Measurements from ENCODE around the gene RPRML. TPM values are rescaled to one million over a fixed set of nuclear protein-coding genes. Genes with fewer than 3 reads are reported as not detected.

RPRML gene
- total RNA-seq, 1 donor, result not detected

DNA sequence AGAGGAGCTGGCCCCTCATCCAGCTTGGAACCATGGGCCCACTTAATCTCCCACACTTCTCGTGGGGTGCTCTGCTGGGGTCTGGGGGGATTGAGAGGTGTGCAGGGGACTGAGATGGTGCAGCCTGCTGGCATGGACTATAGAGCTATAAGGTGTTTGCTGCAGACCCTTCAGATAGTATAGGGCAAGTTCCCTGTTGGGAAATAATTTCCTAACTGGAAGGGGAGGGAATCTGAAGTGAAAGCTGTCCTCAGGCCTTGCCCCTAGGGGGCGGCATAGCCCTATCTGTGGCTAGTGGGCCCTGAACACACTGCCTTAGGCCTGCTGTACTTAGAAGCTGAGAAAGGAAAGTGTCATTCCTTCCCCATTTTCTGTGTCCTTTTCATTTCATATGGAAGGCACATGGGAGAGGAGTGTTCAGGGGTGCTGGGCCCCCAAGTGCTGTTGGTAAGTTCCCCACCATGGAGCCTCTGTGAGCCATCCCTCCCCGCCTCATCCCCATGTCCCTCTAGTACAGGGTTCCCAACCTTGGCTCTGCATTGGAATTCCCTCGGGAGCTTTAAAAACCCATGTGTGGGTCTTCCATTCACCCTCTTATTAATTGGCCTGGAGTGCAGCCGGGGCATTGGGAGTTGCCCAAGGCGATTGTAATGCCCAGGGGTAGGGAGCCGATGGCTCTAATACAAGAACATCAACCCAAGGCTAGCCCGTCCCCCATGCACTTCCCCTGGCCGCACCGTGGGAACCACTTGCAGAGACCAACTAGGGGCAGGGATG lies 36.4 kb downstream of the RPRML start:
- Histone ChIP-seq H2AFZ (ENCODE audit: low read length) (no peak overlapping the region), H3K27me3 (ENCODE audit: insufficient read depth, low read length) (peaks cover 17% of the 10 kb centered on the region), H3K4me3 (ENCODE audit: insufficient read depth, low read length) (no peak overlapping the region), H3K4me2 (ENCODE audit: insufficient read depth, low read length) (peak overlapping the region; percentile 5), H3K4me1 (ENCODE audit: insufficient read depth, low read length) (peaks cover 18% of the 10 kb centered on the region), H3K9me3 (ENCODE audit: low read depth, low read length) (no peaks in the 10 kb centered on the region), H3K79me2 (ENCODE audit: insufficient read depth, low read length) (no peaks in the 10 kb centered on the region), H4K20me1 (ENCODE audit: insufficient read depth, low read length) (peaks cover 38% of the 10 kb centered on the region), H3K36me3 (ENCODE audit: insufficient read depth, low read length) (peaks cover 34% of the 10 kb centered on the region), H3K27ac (ENCODE audit: low read depth, low read length) (no peak overlapping the region)
- TF ChIP-seq, protein P1, sequence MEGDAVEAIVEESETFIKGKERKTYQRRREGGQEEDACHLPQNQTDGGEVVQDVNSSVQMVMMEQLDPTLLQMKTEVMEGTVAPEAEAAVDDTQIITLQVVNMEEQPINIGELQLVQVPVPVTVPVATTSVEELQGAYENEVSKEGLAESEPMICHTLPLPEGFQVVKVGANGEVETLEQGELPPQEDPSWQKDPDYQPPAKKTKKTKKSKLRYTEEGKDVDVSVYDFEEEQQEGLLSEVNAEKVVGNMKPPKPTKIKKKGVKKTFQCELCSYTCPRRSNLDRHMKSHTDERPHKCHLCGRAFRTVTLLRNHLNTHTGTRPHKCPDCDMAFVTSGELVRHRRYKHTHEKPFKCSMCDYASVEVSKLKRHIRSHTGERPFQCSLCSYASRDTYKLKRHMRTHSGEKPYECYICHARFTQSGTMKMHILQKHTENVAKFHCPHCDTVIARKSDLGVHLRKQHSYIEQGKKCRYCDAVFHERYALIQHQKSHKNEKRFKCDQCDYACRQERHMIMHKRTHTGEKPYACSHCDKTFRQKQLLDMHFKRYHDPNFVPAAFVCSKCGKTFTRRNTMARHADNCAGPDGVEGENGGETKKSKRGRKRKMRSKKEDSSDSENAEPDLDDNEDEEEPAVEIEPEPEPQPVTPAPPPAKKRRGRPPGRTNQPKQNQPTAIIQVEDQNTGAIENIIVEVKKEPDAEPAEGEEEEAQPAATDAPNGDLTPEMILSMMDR (IDR thresholded peaks at IDR 0.05; ENCODE audit: extremely low read depth, low read depth, low read length), result peak; percentile 98
- peak; percentile 91 for DNase-seq (ENCODE audit: insufficient read length, low spot score, missing footprints)

DNA sequence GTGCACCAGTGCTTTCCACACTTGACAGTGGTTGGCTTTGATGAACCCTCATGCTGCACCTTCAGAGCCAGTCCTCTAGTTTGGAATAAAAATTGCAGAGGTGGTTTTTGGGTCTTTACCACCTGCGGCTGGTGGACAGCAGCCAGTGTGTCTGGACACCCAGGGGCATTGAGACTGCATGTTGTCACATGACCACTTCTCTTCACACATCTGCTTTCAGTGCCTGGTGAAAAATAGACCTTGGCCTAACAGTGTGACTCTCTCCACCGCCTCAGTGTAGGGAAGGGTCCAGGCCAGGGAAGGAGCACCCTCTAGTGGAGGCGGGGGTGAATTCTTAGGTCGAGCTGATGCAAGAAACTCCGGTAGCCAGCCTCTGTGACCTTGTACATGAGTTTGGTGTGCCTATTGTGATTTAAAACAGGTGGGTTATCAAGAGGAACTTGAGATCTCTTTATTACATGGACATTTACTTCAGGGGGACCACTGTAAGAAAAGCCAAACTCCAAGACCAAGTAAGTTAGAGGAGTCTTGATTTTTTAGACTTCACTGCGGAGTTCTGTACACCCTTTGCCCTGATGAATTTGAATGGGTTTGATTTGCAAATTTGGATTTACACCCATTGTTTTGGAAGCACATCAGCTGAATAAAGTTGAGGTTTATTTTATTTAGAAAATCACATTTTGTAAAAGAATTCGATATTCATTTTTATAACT lies 38.2 kb downstream of the RPRML start:
- H2AFZ ChIP-seq (ENCODE audit: low read length), result no peak overlapping the region
- no peaks in the 10 kb centered on the region for H3K9me3 ChIP-seq (ENCODE audit: low read depth, low read length)
- H3K27me3 ChIP-seq (ENCODE audit: insufficient read depth, low read length), result peaks cover 7% of the 10 kb centered on the region
- no peak overlapping the region for H3K4me3 ChIP-seq (ENCODE audit: insufficient read depth, low read length)
- no peak overlapping the region for H3K4me2 ChIP-seq (ENCODE audit: insufficient read depth, low read length)
- peaks cover 39% of the 10 kb centered on the region for H4K20me1 ChIP-seq (ENCODE audit: insufficient read depth, low read length)
- H3K27ac ChIP-seq (ENCODE audit: low read depth, low read length), result no peak overlapping the region
- TF ChIP-seq, protein P1 (IDR thresholded peaks at IDR 0.05; ENCODE audit: extremely low read depth, low read depth, low read length), result peak; percentile 89
- H3K4me1 ChIP-seq (ENCODE audit: insufficient read depth, low read length), result peaks cover 18% of the 10 kb centered on the region
- peak; percentile 96 for DNase-seq (ENCODE audit: insufficient read length, low spot score, missing footprints)
- H3K79me2 ChIP-seq (ENCODE audit: insufficient read depth, low read length), result peaks cover 3% of the 10 kb centered on the region
- peaks cover 52% of the 10 kb centered on the region for H3K36me3 ChIP-seq (ENCODE audit: insufficient read depth, low read length)

DNA sequence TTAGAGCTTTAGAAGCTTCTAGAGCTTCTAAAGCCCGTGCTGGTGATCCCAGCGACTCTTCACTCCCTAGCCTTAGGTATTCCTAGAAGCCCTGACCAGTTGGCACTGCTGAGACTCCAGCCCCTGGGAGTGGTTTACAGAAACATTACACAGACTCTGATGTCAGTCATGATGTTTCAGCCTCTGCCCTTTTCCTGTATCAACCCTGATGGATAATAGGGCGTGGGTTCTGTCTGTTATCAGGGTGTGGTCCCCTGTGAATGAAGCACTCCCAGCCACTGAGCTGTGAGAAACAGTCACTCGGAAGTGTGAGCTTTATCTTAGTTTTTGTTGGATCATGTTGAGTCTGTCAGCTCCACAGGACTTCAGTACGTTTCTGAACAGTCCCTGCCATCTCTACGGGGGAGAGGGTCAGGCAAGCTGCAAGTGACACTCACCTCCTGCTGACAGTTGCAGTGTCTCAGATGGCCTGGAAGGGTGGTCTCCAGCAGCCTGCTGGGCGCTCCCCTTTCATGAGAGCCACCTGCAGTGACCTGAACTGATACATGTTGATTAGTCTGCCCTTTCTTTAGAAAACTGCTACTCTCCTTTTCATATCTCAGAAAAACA lies 43.3 kb downstream of the RPRML start:
- Histone ChIP-seq H3K27me3 (ENCODE audit: insufficient read depth, low read length) (no peaks in the 10 kb centered on the region), H3K4me3 (ENCODE audit: insufficient read depth, low read length) (no peak overlapping the region), H3K4me1 (ENCODE audit: insufficient read depth, low read length) (no peaks in the 10 kb centered on the region), H3K9me3 (ENCODE audit: low read depth, low read length) (no peaks in the 10 kb centered on the region), H3K27ac (ENCODE audit: low read depth, low read length) (no peak overlapping the region), H2AFZ (ENCODE audit: low read length) (no peak overlapping the region), H3K36me3 (ENCODE audit: insufficient read depth, low read length) (peaks cover 96% of the 10 kb centered on the region), H3K79me2 (ENCODE audit: insufficient read depth, low read length) (peaks cover 7% of the 10 kb centered on the region), H3K4me2 (ENCODE audit: insufficient read depth, low read length) (no peak overlapping the region), H4K20me1 (ENCODE audit: insufficient read depth, low read length) (peaks cover 19% of the 10 kb centered on the region)
- peak; percentile 79 for DNase-seq (ENCODE audit: insufficient read length, low spot score, missing footprints)
- TF ChIP-seq, protein P1 (IDR thresholded peaks at IDR 0.05; ENCODE audit: extremely low read depth, low read depth, low read length), result no peak

DNA sequence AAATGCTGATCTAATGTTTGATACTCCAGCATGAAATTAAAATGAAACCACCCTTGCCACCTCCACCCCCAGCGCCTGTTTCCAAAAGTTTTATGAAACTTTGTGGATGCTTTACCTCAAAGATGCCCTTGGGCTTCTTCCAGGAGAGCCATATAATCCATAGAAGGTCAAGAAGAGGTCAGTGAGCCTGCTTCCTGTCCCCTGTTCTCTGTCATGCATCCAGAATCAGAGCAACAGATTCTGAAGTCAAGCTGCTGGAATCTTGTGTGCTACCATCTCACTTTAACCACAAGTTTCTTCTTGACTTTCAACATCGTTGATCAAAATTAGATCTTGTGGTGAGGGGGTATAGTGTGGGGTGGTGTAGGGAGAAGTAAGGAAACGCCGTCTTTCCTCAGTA lies 47.5 kb downstream of the RPRML start:
- TF ChIP-seq, protein P1 (IDR thresholded peaks at IDR 0.05; ENCODE audit: extremely low read depth, low read depth, low read length), result no peak
- Histone ChIP-seq H3K36me3 (ENCODE audit: insufficient read depth, low read length) (peaks cover 77% of the 10 kb centered on the region), H3K4me2 (ENCODE audit: insufficient read depth, low read length) (no peak overlapping the region), H3K79me2 (ENCODE audit: insufficient read depth, low read length) (peaks cover 45% of the 10 kb centered on the region), H3K27ac (ENCODE audit: low read depth, low read length) (no peak overlapping the region), H3K4me3 (ENCODE audit: insufficient read depth, low read length) (no peak overlapping the region), H3K4me1 (ENCODE audit: insufficient read depth, low read length) (peaks cover 6% of the 10 kb centered on the region), H4K20me1 (ENCODE audit: insufficient read depth, low read length) (peaks cover 49% of the 10 kb centered on the region), H2AFZ (ENCODE audit: low read length) (no peak overlapping the region), H3K27me3 (ENCODE audit: insufficient read depth, low read length) (no peaks in the 10 kb centered on the region), H3K9me3 (ENCODE audit: low read depth, low read length) (no peaks in the 10 kb centered on the region)
- no peak for DNase-seq (ENCODE audit: insufficient read length, low spot score, missing footprints)

Measured in osteoblast (primary cell).